C4-2B (cell line): Measurements from ENCODE around the gene CLDN25.

Experiments used
- H3K27ac ChIP-seq: fragments of 450-650 bp; 2 replicates; pipeline ENCODE4 v1.5.1; 2017
- ZFX ChIP-seq: fragments of 450-650 bp; IDR thresholded peaks from 2 replicates; pipeline ENCODE4 v1.6.1; 2017
- TF ChIP-seq, protein P1 (sequence below): fragments of 450-650 bp; conservative IDR thresholded peaks from 2 replicates; pipeline ENCODE4 v1.5.1; 2017; ENCODE audit warnings: mild to moderate bottlenecking

CLDN25 gene

DNA sequence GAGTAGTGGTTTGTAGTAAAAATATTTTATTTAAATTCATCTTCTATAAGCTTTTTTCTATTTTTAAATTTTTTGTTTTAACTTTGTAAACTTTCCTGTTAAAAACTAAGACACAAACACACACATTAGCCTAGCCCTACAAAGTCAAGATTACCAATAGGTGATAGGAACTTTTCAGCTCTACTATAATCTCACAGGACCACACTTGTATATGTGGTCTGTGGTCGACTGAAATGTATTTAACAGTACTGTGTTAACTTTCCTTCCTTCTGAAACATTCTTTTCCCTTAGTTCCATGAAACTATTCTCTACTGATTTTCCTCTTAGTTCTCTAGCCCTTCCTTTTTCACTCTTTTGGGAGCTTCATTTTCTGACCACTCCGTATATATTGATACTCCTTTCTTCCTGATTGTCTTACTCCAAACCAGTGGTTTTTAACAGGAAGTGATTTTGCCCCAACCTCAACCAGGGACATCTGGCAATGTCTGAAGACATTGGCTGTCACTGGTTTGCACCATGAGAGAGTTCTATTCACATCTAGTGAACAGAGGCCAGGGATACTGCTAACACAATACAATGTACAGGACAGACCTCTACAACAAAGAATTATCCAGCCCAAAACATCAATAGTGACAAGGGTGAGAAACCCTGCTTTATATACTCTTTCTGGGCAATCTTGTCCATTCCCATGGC, 14.9 kb upstream of the CLDN25 start:
- no peak overlapping the region for H3K27ac ChIP-seq
- TF ChIP-seq ZFX = no peak
- TF ChIP-seq, protein P1, sequence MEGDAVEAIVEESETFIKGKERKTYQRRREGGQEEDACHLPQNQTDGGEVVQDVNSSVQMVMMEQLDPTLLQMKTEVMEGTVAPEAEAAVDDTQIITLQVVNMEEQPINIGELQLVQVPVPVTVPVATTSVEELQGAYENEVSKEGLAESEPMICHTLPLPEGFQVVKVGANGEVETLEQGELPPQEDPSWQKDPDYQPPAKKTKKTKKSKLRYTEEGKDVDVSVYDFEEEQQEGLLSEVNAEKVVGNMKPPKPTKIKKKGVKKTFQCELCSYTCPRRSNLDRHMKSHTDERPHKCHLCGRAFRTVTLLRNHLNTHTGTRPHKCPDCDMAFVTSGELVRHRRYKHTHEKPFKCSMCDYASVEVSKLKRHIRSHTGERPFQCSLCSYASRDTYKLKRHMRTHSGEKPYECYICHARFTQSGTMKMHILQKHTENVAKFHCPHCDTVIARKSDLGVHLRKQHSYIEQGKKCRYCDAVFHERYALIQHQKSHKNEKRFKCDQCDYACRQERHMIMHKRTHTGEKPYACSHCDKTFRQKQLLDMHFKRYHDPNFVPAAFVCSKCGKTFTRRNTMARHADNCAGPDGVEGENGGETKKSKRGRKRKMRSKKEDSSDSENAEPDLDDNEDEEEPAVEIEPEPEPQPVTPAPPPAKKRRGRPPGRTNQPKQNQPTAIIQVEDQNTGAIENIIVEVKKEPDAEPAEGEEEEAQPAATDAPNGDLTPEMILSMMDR = no peak

DNA sequence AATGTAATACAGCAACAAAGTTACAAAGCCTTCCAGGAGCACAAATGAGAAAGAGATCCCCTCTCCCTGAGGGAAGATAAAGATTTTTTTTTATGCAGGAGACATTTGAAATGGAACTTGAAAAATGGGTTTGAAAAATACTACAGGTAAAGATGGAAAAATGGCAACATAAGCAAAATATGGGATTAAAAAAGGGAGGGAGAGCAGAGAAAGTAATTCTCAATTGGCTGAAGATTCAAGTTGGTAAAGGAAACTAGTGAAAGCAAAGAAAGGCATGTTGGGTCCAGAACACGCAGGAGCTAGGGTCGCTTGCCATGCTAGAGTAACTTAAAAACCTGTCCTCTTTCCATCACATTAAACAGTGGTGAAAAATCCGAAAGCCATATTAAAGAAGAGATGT, 7.6 kb upstream of the CLDN25 start:
- TF ChIP-seq, protein P1 = no peak
- TF ChIP-seq ZFX = no peak
- H3K27ac ChIP-seq = no peak overlapping the region

DNA sequence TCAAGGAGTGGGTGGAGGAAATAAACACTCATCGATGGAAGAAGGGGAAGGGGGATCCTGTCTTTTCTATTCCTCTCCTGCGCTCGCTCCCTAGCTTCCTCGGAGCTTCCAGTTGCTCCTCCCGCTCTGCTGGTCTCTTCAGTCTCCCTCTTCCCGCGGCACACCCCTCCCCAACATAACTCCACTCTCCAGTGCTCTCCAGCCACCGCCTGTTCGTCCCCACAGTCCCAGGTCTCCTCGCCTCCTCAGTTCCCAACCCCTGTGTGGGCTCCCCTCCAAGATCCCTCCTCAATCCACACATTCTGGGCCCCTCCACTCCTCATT, 6.5 kb upstream of the CLDN25 start:
- H3K27ac ChIP-seq = peak overlapping the region; percentile 81

DNA sequence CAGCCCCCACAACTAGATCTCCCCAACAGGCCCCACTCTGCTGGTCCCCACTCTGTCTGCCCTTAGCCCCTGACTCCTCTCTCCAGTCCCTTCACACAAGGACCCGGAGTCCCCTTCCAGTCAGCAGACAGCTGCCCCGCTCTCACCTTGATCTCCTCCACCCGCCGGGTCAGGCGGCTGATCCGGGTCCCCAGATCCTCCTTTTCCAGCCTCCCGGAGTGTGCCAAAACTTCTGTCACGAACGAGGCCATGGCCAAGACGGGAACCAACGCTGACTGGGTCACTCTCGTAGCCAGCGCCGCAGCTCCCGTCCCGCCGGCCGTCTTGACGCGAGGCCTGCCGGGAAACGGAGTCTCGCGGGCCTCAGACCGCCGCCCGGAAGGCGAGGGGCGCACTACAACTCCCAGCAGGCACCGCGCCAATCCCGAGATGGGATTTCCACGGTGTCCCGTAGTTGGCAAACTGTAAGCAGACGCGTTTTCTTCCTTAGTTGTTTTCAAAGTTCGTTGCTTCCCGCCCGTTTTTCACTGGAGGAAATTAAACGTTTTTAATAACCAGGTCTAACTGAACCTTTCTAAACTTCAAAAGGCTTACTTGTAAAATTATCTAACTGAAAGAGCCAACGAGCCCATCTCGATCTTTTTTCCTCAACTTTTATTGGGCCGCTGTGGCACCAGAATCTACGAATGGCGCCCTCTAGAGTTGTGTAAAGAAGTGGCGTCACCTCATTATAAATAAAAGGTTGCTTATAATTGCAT, 6.0 kb upstream of the CLDN25 start, which contains the start of gene ZW10:
Gene ZW10, minus strand, starts transcription at position 277 of the 758 bp plus-strand sequence. Its CDS starts 26 bp downstream, at position 251.
- peak within 1 kb of the TSS; percentile 81 for H3K27ac ChIP-seq
- TF ChIP-seq, protein P1 = peak; percentile 96
- peak; percentile 27; the same call in 1 of the 2 replicates for TF ChIP-seq ZFX

More for the DNA sequence above, 6.5 kb upstream of the CLDN25 start:
- TF ChIP-seq, protein P1 = no peak
- no peak for TF ChIP-seq ZFX

DNA sequence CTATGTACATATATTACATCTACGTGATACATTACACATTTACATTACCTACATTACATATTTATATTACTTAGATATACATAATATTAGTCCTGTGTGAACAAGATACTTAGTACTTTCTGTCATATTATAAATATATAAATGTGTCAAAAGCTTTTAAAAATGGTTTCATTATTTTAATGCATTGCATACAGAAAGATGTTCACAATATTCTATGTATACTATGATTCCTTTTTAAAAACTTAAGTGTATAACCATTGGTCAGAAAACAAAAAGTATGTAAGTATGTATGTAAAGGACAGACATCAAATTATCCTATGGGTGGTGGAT, 5.5 kb upstream of the CLDN25 start:
- TF ChIP-seq, protein P1 = peak; percentile 18
- TF ChIP-seq ZFX = no peak
- no peak overlapping the region for H3K27ac ChIP-seq

DNA sequence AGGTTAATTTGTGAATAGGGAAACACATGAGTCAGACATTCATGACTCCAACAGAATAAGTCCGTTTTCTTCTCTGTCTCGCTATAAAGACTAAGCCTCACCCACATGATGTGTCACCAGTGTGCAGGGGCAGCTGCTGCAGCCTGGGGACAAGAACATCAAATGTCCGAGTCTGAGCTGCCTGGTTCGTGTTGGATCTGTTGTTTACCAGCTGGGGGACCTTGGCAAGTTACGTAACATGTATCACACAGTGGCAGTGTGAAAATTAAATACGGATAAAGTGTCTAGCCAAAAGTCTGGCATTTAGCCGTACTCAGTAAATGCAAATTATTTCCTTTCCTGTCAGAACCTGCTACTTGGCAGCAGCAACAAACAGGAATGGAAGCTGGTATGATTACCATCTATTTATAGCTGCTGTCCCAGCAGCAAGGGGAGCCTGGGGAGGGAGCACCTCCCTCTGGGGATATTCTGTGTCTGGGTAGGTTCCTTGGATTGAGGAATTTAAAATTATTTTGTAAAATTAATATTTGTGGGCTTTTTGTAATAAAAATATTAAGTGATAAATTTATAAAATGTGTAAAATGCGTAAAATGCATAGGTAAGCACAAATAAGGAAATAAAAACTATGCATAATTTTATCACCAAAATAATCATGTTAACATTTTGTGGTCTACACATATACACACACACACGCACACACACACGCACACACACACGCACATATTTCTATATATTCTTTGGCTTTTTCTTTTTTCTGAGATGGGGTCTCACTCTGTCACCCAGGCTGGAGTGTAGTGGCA, 1.3 kb upstream of the CLDN25 start:
- no peak overlapping the region for H3K27ac ChIP-seq
- TF ChIP-seq, protein P1 = no peak
- TF ChIP-seq ZFX = no peak

DNA sequence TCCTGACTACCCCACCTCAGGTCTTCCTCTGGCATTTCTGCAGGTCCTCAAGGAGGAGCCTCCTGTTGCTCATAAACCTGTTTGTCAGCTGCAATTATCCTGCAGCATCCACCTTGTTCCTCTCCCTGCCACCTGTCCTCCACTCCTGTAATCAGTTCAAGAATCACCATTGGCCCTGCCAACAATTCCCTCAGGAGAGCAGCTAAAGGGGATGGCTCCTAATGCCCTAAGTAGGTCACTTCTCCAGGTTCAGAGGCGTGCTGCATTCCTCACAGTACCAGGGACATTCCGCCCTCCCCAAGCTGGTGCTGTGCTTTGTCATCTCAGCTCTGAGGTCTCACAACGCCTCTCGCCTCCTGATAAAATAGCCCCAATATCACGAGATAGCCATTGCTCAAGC, 2.1 kb downstream of the CLDN25 start:
- no peak for TF ChIP-seq ZFX
- TF ChIP-seq, protein P1 = no peak
- peak overlapping the region; percentile 42 for H3K27ac ChIP-seq
